ENCODE measurements around the gene EIF3D.
A peak's percentile ranks its signal among the peaks of the same experiment; 100 is the strongest.

The EIF3D gene

DNA sequence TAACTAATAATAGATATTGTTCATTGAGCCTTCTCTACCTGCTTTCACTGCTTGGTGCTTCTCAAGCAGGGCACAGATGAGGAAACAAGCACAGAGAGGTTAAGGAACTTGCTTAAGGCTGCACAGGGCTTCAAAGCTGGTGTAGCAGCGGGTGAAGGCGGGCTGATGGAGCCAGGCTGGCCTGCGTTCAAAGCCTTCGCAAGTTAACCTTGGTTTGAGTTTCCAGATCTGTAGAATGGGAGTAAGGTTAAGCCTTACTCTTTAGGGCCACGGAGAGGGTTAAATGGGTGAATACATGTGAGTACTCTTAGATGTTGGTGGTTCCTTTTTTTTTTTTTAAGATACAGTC is 36.2 kb upstream of the EIF3D start:
- H3K27ac ChIP-seq = no peak overlapping the region
- no peak overlapping the region for H3K4me2 ChIP-seq
- H3K9ac ChIP-seq = no peak overlapping the region
- H3K4me1 ChIP-seq = peaks cover 27% of the 10 kb centered on the region
- H3K4me3 ChIP-seq = no peak overlapping the region
- no peaks in the 10 kb centered on the region for H3K9me3 ChIP-seq
- no peak for TF ChIP-seq Cebpa-rat (IDR thresholded peaks at IDR 0.05)
- H3K27me3 ChIP-seq = peaks cover 21% of the 10 kb centered on the region
- no peaks in the 10 kb centered on the region for H3K36me3 ChIP-seq
- no peaks in the 10 kb centered on the region for H4K20me1 ChIP-seq

DNA sequence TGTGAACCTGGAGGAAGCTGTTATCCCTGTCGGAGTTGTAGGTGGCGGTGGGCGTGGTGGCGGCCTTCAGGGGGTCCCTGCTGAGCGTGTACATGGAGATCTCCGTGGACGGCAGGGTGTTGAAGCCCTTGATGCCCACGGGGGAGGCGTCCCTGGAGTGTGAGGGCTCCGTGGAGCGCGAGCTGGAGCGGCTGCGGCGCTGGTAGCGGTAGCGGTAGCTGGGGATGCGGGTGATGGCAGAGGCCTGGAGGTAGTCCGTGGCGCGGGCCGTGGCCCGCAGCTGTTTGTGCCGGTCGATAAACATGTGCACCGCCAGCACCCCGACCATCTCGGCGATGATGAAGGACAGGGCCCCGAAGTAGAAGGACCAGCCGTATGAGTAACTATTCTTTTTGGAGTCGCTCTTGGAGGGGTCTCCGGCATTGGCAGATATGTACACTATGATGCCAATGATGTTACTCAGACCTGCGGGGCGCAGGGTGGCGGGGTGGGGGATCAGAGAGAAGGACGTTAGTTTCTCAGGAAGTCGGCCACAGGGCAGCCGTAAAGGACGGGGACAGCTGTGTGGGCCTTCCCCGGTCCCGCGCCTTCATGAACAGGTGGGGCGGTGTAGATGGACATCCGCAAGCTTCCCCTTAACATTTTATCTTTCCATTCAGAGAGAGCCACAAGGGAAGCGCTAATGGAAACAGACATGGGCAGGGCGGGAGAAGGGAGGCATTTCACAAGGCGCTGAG is 35.6 kb upstream of the EIF3D start:
- Histone ChIP-seq H3K4me3 (no peak overlapping the region), H3K27me3 (peaks cover 21% of the 10 kb centered on the region), H3K9ac (no peak overlapping the region), H4K20me1 (no peaks in the 10 kb centered on the region), H3K36me3 (no peaks in the 10 kb centered on the region), H3K4me1 (peaks cover 27% of the 10 kb centered on the region), H3K4me2 (no peak overlapping the region), H3K9me3 (no peaks in the 10 kb centered on the region), H3K27ac (no peak overlapping the region)
- TF ChIP-seq Cebpa-rat (IDR thresholded peaks at IDR 0.05) = no peak

DNA sequence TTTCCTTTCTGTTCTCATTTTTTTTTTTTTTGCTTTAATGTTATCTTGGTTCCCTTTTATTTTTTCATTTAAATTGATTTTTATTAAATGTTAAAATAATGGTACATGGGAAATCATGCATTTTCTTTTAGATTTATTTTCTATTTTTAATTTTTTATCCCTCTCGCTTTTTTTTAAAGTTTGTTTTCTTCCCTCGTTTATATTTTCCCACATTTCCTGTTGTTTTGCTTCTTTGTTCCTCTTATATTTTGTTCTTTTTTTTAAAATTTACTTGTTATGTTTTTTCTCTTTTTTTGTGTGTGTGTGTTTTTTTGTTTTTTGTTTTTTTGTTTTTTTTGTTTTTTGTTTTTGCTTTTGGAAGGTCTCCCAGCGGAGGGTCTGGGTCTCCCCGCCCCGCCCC is 34.9 kb upstream of the EIF3D start:
- no peak for TF ChIP-seq Cebpa-rat (IDR thresholded peaks at IDR 0.05)
- no peaks in the 10 kb centered on the region for H3K36me3 ChIP-seq
- no peaks in the 10 kb centered on the region for H3K9me3 ChIP-seq
- H3K27me3 ChIP-seq = peaks cover 21% of the 10 kb centered on the region
- H4K20me1 ChIP-seq = no peaks in the 10 kb centered on the region
- H3K4me3 ChIP-seq = no peak overlapping the region
- peak overlapping the region; percentile 54; the same call in 1 of the 2 replicates for H3K4me2 ChIP-seq
- peaks cover 27% of the 10 kb centered on the region for H3K4me1 ChIP-seq
- H3K27ac ChIP-seq = no peak overlapping the region
- no peak overlapping the region for H3K9ac ChIP-seq

DNA sequence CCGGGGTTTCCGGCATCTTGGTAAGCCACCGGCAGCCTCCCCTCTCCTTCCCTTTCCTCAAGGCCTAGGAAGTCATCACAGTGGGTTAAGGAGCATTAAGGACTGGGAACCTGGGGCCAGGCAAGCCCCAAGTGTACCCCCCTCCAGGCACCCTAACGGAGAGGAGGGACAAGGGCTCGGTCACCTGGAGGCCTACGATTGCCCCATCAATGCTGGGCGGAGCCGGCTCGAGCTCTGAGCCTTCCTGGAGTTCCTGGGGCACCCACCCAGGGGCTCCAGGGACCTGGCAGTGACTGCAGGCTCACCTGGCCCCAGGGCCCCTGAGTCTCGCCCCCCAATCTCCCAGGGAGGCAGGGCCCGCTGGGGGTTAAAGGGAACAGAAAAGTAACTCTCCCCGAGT is 34.5 kb upstream of the EIF3D start:
- Histone ChIP-seq H3K27ac (no peak overlapping the region), H3K27me3 (peaks cover 21% of the 10 kb centered on the region), H4K20me1 (no peaks in the 10 kb centered on the region), H3K4me1 (peaks cover 30% of the 10 kb centered on the region), H3K4me2 (peak overlapping the region; percentile 54), H3K36me3 (no peaks in the 10 kb centered on the region), H3K9ac (no peak overlapping the region), H3K9me3 (no peaks in the 10 kb centered on the region), H3K4me3 (no peak overlapping the region)
- TF ChIP-seq Cebpa-rat (IDR thresholded peaks at IDR 0.05) = no peak

DNA sequence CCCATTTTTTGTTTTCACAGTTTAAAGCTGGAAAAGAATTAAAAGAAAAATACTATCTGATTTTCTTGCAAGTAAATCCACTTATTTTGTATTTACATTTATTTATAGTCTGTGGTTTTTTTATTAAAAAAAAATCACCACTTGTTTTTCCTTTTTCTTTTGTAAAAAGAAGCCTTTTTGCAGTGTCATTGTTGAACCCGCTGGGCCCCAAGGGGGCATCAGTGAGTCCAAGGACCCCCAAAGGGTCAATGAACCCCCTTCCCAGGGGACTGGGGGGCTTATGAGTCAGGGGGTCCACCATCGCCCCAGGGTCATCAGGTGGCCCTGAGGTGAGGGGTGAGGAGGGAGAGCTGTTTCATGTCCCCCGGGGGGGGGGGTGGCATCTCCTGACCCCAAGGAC is 34.0 kb upstream of the EIF3D start:
- Histone ChIP-seq H3K9me3 (no peaks in the 10 kb centered on the region), H3K4me3 (no peak overlapping the region), H3K4me1 (peaks cover 35% of the 10 kb centered on the region), H3K4me2 (peak overlapping the region; percentile 54), H3K36me3 (no peaks in the 10 kb centered on the region), H3K27ac (no peak overlapping the region), H4K20me1 (no peaks in the 10 kb centered on the region), H3K27me3 (peaks cover 21% of the 10 kb centered on the region), H3K9ac (no peak overlapping the region)
- no peak for TF ChIP-seq Cebpa-rat (IDR thresholded peaks at IDR 0.05)

DNA sequence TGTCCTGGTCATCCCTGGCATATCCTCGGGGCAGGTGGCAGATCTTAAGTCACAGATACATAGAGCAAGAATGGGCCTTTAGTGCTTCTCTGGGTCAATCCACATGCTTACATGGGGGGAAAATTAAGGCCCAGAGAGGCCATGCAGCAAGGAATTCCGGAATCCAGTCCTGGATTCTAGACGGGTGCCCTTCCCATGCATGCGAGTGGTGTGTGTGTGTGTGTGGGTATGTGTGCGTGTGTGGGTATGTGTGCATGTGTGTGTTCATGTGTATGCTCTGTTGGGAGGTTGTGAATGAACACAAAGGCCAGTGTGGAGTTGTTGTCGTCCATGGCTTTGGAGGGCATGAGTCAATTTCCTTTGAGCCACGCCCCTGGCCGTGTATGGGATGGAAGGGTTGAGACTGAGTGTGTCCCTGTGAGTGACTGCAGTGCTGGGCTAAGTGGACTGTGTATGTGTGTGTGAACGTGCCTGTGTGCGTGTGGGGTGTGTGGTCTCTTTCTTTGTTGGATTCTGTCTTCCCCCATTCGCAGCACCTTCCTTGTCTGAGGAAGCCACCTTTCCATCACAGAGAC is 33.4 kb upstream of the EIF3D start:
- no peak for TF ChIP-seq Cebpa-rat (IDR thresholded peaks at IDR 0.05)
- no peak overlapping the region for H3K4me3 ChIP-seq
- H3K4me2 ChIP-seq = peak overlapping the region; percentile 54
- H3K36me3 ChIP-seq = no peaks in the 10 kb centered on the region
- no peaks in the 10 kb centered on the region for H3K9me3 ChIP-seq
- no peaks in the 10 kb centered on the region for H4K20me1 ChIP-seq
- peaks cover 35% of the 10 kb centered on the region for H3K4me1 ChIP-seq
- no peak overlapping the region for H3K9ac ChIP-seq
- H3K27me3 ChIP-seq = peaks cover 21% of the 10 kb centered on the region
- no peak overlapping the region for H3K27ac ChIP-seq

DNA sequence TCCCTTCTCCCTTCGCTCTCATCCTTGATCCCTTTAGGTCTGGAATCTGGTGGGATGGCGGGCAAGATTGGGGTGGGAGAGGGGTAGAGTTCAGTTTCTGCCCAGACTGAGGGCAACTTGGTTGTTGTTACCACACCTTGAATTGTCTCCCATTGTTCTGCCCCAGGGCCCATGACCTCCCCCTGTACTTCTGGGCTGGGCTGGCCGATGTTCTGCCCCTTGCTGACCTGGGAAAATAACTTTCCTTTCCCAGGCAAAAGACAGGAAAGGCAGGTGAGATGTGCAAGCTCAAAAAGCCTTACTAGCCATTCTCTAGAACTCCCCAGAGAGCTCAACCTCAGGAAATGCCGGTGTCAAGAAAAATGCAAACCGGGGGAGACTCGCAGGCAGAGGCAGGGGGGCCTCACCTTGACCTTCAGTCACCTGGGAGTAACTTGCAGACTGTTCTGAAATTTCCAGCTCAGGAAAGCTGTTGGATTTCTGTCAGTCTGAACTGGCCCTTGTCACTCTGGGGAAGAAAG is 32.4 kb upstream of the EIF3D start:
- Histone ChIP-seq H3K9me3 (no peaks in the 10 kb centered on the region), H3K27me3 (peaks cover 21% of the 10 kb centered on the region), H3K4me2 (peak overlapping the region; percentile 38), H3K9ac (no peak overlapping the region), H3K4me1 (peaks cover 35% of the 10 kb centered on the region), H3K36me3 (no peaks in the 10 kb centered on the region), H3K4me3 (no peak overlapping the region), H4K20me1 (no peaks in the 10 kb centered on the region), H3K27ac (no peak overlapping the region)
- TF ChIP-seq Cebpa-rat (IDR thresholded peaks at IDR 0.05) = no peak

DNA sequence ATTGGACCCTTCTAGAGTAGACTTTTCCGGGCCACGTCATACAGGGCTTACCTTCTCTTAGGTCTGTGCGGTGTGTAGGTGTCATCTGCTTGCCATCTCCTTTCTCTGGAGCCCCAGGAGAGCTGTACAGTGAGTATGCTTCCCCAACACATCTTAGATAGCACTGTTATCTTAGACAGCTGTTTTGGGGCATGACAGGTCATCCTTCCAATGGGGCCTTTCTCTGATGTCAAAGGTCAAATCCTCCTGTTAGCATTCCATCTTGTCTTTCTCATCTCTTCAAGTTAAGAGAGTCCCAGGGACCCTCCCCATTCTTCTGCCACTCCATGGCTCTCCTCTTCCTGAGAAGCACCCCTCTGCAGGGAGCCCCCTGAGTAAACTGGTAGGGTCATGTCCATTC is 31.0 kb upstream of the EIF3D start:
- H3K9me3 ChIP-seq = no peaks in the 10 kb centered on the region
- H4K20me1 ChIP-seq = no peaks in the 10 kb centered on the region
- TF ChIP-seq Cebpa-rat (IDR thresholded peaks at IDR 0.05) = no peak
- H3K4me2 ChIP-seq = no peak overlapping the region
- H3K4me3 ChIP-seq = no peak overlapping the region
- peaks cover 17% of the 10 kb centered on the region for H3K27me3 ChIP-seq
- H3K36me3 ChIP-seq = no peaks in the 10 kb centered on the region
- no peak overlapping the region for H3K9ac ChIP-seq
- H3K4me1 ChIP-seq = peaks cover 35% of the 10 kb centered on the region
- H3K27ac ChIP-seq = no peak overlapping the region

DNA sequence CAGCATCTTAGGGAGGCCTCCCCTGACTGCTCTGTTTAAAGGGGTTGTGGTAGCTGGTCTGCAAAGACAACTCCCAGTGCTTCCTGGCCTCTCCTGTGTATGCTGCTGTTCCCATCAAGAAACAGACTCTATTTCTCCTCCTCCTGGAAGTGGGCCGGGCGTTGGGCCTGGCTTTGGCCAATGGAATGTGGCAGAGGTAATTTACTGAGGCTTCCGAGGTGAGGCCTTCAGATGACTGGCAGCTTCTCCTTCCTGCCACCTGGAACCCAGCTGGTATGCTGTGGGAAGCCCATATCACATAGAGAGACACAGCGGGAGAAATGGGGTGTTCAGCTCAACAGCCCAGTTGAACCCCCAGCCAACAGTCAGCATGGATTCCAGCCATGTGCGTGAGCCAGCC is 25.1 kb upstream of the EIF3D start:
- Histone ChIP-seq H3K9me3 (no peaks in the 10 kb centered on the region), H3K4me2 (peak overlapping the region; percentile 62), H3K4me1 (peaks cover 60% of the 10 kb centered on the region), H3K27me3 (no peaks in the 10 kb centered on the region), H4K20me1 (no peaks in the 10 kb centered on the region), H3K36me3 (no peaks in the 10 kb centered on the region), H3K27ac (no peak overlapping the region), H3K9ac (no peak overlapping the region), H3K4me3 (no peak overlapping the region)
- TF ChIP-seq Cebpa-rat (IDR thresholded peaks at IDR 0.05) = no peak

DNA sequence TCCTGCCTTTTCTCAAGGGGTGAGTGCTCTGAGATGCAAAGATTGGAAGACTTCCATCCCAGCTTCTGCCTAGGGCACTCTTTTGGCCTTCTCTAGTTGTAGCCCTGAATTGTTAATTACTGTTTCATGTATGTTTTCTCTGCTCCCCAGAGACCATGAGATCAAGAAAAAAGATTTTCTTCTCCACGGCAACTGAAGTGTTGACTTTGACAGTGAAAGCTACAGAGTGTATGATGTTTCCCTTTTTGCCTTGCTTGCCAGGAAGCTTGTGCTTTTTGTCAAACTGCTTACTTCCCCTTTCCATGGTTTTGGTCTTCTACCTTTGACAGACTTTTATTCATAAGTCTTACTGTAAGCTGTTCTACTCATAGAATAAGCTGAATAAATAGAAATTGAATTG is 23.3 kb upstream of the EIF3D start:
- H3K4me2 ChIP-seq = peak overlapping the region; percentile 62

More for the DNA sequence above, 23.3 kb upstream of the EIF3D start:
- Histone ChIP-seq H3K36me3 (no peaks in the 10 kb centered on the region), H3K9ac (no peak overlapping the region), H3K27me3 (no peaks in the 10 kb centered on the region), H4K20me1 (no peaks in the 10 kb centered on the region), H3K4me3 (no peak overlapping the region), H3K27ac (peak overlapping the region; percentile 24; the same call in 1 of the 2 replicates), H3K4me1 (peaks cover 60% of the 10 kb centered on the region), H3K9me3 (no peaks in the 10 kb centered on the region)
- TF ChIP-seq Cebpa-rat (IDR thresholded peaks at IDR 0.05) = no peak

Measured in BLaER1 (cell line).